Erythroblast (primary cell): ENCODE data around the gene PIGT.

Experiments
- GATA1 ChIP-seq: IDR thresholded peaks from 2 replicates; pipeline ENCODE4 v1.6.1; 2011; ENCODE audit warnings: low read depth, mild to moderate bottlenecking, control low read depth, low read length, moderate library complexity
- POLR2A ChIP-seq: IDR thresholded peaks from 2 replicates; pipeline ENCODE4 v1.6.1; 2011; ENCODE audit warnings: mild to moderate bottlenecking, low read length

DNA sequence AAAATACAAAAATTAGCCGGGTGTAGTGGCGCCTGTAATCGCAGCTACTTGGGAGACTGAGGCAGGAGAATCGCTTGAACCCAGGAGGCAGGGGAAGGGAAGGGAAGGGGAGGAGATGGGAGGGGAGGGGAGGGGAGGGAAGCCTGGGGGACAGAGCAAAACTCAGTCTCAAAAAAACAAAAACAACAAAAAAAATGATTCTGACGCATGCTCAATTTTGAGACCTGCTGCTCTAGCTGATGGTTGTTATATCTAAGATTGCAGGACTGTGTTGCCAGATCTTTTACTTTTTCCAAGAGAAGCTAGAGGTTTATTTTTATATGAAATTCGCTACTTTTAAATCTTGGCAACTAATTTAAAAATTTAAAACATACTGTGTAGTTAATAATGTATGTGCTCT is 51.2 kb downstream of the PIGT start:
- TF ChIP-seq POLR2A, result no peak
- no peak for TF ChIP-seq GATA1
